Liver (tissue), 3 donors: ENCODE results near the gene NEURL3.

ENCODE experiments used
- ATF3 ChIP-seq: IDR thresholded peaks from 2 replicates; pipeline ENCODE4 v1.6.1; 2016; ENCODE audit warnings: antibody characterized with exemption
- CTCF ChIP-seq: fragments of 150-350 bp; IDR thresholded peaks from 2 replicates; pipeline ENCODE4 v1.5.1; 2017; ENCODE audit warnings: improper control_type of control experiment, low read depth, low read length; ENCODE audit not compliant: missing input control
- EGR1 ChIP-seq, 2 donors: IDR thresholded peaks; 2 replicates each; pipeline ENCODE4 v1.6.1; 2016 to 2018; ENCODE audit warnings: antibody characterized with exemption in 2 of 2, low read depth in 2 of 2
- HNF4A ChIP-seq, 2 donors: conservative IDR thresholded peaks; 2 replicates each; pipeline ENCODE4 v1.6.1; 2016; ENCODE audit warnings: antibody characterized with exemption in 2 of 2, mild to moderate bottlenecking in 2 of 2
- JUND ChIP-seq, 2 donors: IDR thresholded peaks; 2 replicates each; pipeline ENCODE4 v1.6.1; 2016; ENCODE audit warnings: antibody characterized with exemption in 2 of 2
- MAX ChIP-seq: IDR thresholded peaks from 2 replicates; pipeline ENCODE4 v1.6.1; 2016; ENCODE audit warnings: antibody characterized with exemption
- RAD21 ChIP-seq, 2 donors: IDR thresholded peaks; 2 replicates each; pipeline ENCODE4 v1.6.1; 2016; ENCODE audit warnings: antibody characterized with exemption in 2 of 2, mild to moderate bottlenecking in 2 of 2
- REST ChIP-seq: IDR thresholded peaks from 2 replicates; pipeline ENCODE4 v1.6.1; 2016; ENCODE audit warnings: antibody characterized with exemption, mild to moderate bottlenecking
- RXRA ChIP-seq, 2 donors: IDR thresholded peaks; 2 replicates each; pipeline ENCODE4 v1.6.1; 2017 to 2018; ENCODE audit warnings: antibody characterized with exemption in 2 of 2, mild to moderate bottlenecking in 1 of 2
- SP1 ChIP-seq: IDR thresholded peaks from 2 replicates; pipeline ENCODE4 v1.6.1; 2018; ENCODE audit warnings: antibody characterized with exemption, mild to moderate bottlenecking
- TAF1 ChIP-seq: conservative IDR thresholded peaks from 2 replicates; pipeline ENCODE4 v1.6.1; 2016; ENCODE audit warnings: antibody characterized with exemption, mild to moderate bottlenecking
- ZBTB33 ChIP-seq: IDR thresholded peaks from 2 replicates; pipeline ENCODE4 v1.6.1; 2016; ENCODE audit warnings: antibody characterized with exemption
- donor health status: healthy.
- donor health status: healthy.

- TF ChIP-seq CTCF (no peak), RAD21 (IDR thresholded peaks at IDR 0.05) (no peak), ZBTB33 (no peak), ATF3 (no peak), SP1 (no peak), TAF1 (no peak), JUND (IDR thresholded peaks at IDR 0.05) (no peak), HNF4A (conservative IDR thresholded peaks at IDR 0.05) (no peak), MAX (no peak), EGR1 (IDR thresholded peaks at IDR 0.05; ENCODE audit: low read depth in 2 of 2) (no peak), RXRA (IDR thresholded peaks at IDR 0.05) (no peak), REST (no peak)
Observed at GRCh38 chr2:96534701-96535181, 29.6 kb upstream of the NEURL3 start.
